SK-N-SH (cell line): ENCODE measurements around the gene HAUS7. TPM values are rescaled to one million over a fixed set of nuclear protein-coding genes. Genes with fewer than 3 reads are reported as not detected.

Source experiments
- CTCF ChIA-PET: fragments of 300-600, 350-600 bp; formaldehyde crosslinking; extraction: SDS; loops from one replicate; lab custom pipeline; 2021; lab: Yijun Ruan, JAX
- POLR2A ChIA-PET: fragments of 350-600 bp; sonication (Branson Sonifier 250); formaldehyde crosslinking; extraction: SDS; loops from one replicate; lab custom pipeline; 2020; ENCODE audit warnings: antibody characterized with exemption, inconsistent platforms; lab: Yijun Ruan, JAX
- DNase-seq: peaks from one replicate; pipeline ENCODE4 v3.0.0; 2012
- H2AFZ ChIP-seq: fragments of 200-600 bp; sonication (generic); 2 replicates; pipeline ENCODE4 v1.8.1; 2016; ENCODE audit warnings: antibody characterized with exemption, mild to moderate bottlenecking, low read depth
- H3F3A ChIP-seq: fragments of 200-600 bp; sonication (generic); replicated peaks from 2 replicates; pipeline ENCODE3; 2016; ENCODE audit warnings: antibody characterized with exemption, mild to moderate bottlenecking; ENCODE audit not compliant: insufficient read depth
- H3K27ac ChIP-seq, 2 experiments: fragments of 200-500 bp in 1 of 2; fragments of 200-600 bp in 1 of 2; sonication (Bioruptor generic) in 1 of 2; sonication (generic), shearing (Covaris generic) in 1 of 2; 2 replicates each; pipeline versions ENCODE4 v1.5.1 to v1.6.1; 2014 to 2016; ENCODE audit warnings: low read depth in 2 of 2, inconsistent platforms in 1 of 2, low read length in 1 of 2, mild to moderate bottlenecking in 1 of 2, mixed read lengths in 1 of 2
- H3K27me3 ChIP-seq: fragments of 200-600 bp; sonication (generic), shearing (Covaris generic); 2 replicates; pipeline ENCODE4 v1.6.1; 2016; ENCODE audit warnings: mixed run types; ENCODE audit not compliant: insufficient read depth
- H3K36me3 ChIP-seq, 2 experiments: fragments of 200-500 bp in 1 of 2; fragments of 200-600 bp in 1 of 2; sonication (Bioruptor generic) in 1 of 2; sonication (generic) in 1 of 2; replicated peaks in 1 of 2; 2 replicates each; pipeline versions ENCODE3 to v1.5.1; 2014 to 2016; ENCODE audit warnings: low read length in 1 of 2, mild to moderate bottlenecking in 1 of 2; ENCODE audit not compliant: insufficient read depth in 2 of 2, control insufficient read depth in 1 of 2
- H3K4me1 ChIP-seq, 2 experiments: fragments of 200-500 bp in 1 of 2; fragments of 200-600 bp in 1 of 2; sonication (Bioruptor generic) in 1 of 2; sonication (generic), shearing (Covaris generic) in 1 of 2; 2 replicates each; pipeline versions ENCODE4 v1.5.1 to v1.6.1; 2014 to 2016; ENCODE audit warnings: low read depth in 1 of 2, low read length in 1 of 2, mixed run types in 1 of 2; ENCODE audit not compliant: insufficient read depth in 2 of 2, control insufficient read depth in 1 of 2
- H3K4me2 ChIP-seq: fragments of 200-600 bp; sonication (generic), shearing (Covaris generic); 2 replicates; pipeline ENCODE4 v1.6.1; 2017; ENCODE audit warnings: mixed run types
- H3K4me3 ChIP-seq, 2 experiments: fragments of 200-500 bp in 1 of 2; fragments of 200-600 bp in 1 of 2; sonication (Bioruptor generic) in 1 of 2; sonication (generic), shearing (Covaris generic) in 1 of 2; 2 replicates each; pipeline versions ENCODE4 v1.5.1 to v1.8.1; 2014 to 2016; ENCODE audit warnings: low read depth in 2 of 2, inconsistent platforms in 1 of 2, low read length in 1 of 2, mild to moderate bottlenecking in 1 of 2, mixed read lengths in 1 of 2, moderate library complexity in 1 of 2
- H3K79me2 ChIP-seq: fragments of 200-600 bp; sonication (generic); 2 replicates; pipeline ENCODE4 v1.8.1; 2017; ENCODE audit warnings: mild to moderate bottlenecking; ENCODE audit not compliant: insufficient read depth
- H3K9ac ChIP-seq: fragments of 200-600 bp; sonication (generic); 2 replicates; pipeline ENCODE4 v1.6.1; 2017; ENCODE audit warnings: mixed run types
- H3K9me2 ChIP-seq: fragments of 200-600 bp; sonication (generic); 2 replicates; pipeline ENCODE4 v1.6.1; 2017; ENCODE audit warnings: mixed run types
- H3K9me3 ChIP-seq: fragments of 200-600 bp; sonication (generic); 2 replicates; pipeline ENCODE4 v1.6.1; 2017; ENCODE audit warnings: mixed run types, mild to moderate bottlenecking, moderate library complexity
- H4K20me1 ChIP-seq: fragments of 200-600 bp; sonication (generic); 2 replicates; pipeline ENCODE4 v1.6.1; 2017; ENCODE audit warnings: mild to moderate bottlenecking, mixed run types; ENCODE audit not compliant: insufficient read depth
- EP300 ChIP-seq, 2 experiments: IDR thresholded peaks; 2 replicates each; pipeline versions ENCODE4 v1.4.0 to v1.6.1; 2012; ENCODE audit warnings: borderline replicate concordance in 1 of 2, low read depth in 1 of 2, low read length in 1 of 2
- EZH2phosphoT487 ChIP-seq: fragments of 200-600 bp; sonication (generic); IDR thresholded peaks from 2 replicates; pipeline ENCODE4 v1.6.1; 2017; ENCODE audit warnings: low read depth, mixed run types, mild to moderate bottlenecking, antibody characterized with exemption, moderate library complexity, borderline replicate concordance
- GABPA ChIP-seq: IDR thresholded peaks from 2 replicates; pipeline ENCODE4 v1.4.0; 2012; ENCODE audit warnings: low read depth, mild to moderate bottlenecking
- JUND ChIP-seq: IDR thresholded peaks from 2 replicates; pipeline ENCODE4 v1.4.0; 2012
- POLR2AphosphoS5 ChIP-seq: IDR thresholded peaks from 2 replicates; pipeline ENCODE4 v1.6.1; 2012; ENCODE audit warnings: low read depth, low read length
- RCOR1 ChIP-seq: fragments of 150-350 bp; IDR thresholded peaks from 2 replicates; pipeline ENCODE4 v1.6.1; 2017; ENCODE audit warnings: antibody characterized with exemption, low read length
- RFX5 ChIP-seq: IDR thresholded peaks from 2 replicates; pipeline ENCODE4 v1.6.1; 2012; ENCODE audit warnings: mild to moderate bottlenecking, improper control_type of control experiment, low read length
- SMC3 ChIP-seq: IDR thresholded peaks from 2 replicates; pipeline ENCODE4 v1.6.1; 2012; ENCODE audit warnings: low read depth, low read length, improper control_type of control experiment
- TAF1 ChIP-seq: IDR thresholded peaks from 2 replicates; pipeline ENCODE4 v1.6.1; 2012; ENCODE audit warnings: low read depth, mild to moderate bottlenecking, low read length, moderate library complexity, borderline replicate concordance
- TCF12 ChIP-seq: IDR thresholded peaks from 2 replicates; pipeline ENCODE4 v1.4.0; 2012
- TEAD4 ChIP-seq: IDR thresholded peaks from 2 replicates; pipeline ENCODE4 v1.4.0; 2012; ENCODE audit warnings: mild to moderate bottlenecking, borderline replicate concordance; ENCODE audit not compliant: insufficient read depth
- YY1 ChIP-seq: IDR thresholded peaks from 2 replicates; pipeline ENCODE4 v1.4.0; 2012; ENCODE audit warnings: low read depth, mild to moderate bottlenecking
- WGBS: methylation state at CpG from one replicate; pipeline ENCODE4 v1.1.6; 2017; ENCODE audit warnings: low lambda C conversion rate; 5-methylcytosine and 5-hydroxymethylcytosine counted together
- polyA plus RNA-seq, 3 experiments: library from polyadenylated mRNA; depleted of rRNA; stranded (reverse); fragments of >200 nt; gene quantifications; 2 replicates each; pipeline ENCODE4 v1.2.3, GENCODE V29; 2012
- TF ChIP-seq, protein P1 (sequence below): IDR thresholded peaks from 2 replicates; pipeline ENCODE4 v1.4.0; 2012; ENCODE audit warnings: low read depth, borderline replicate concordance
- TF ChIP-seq, protein P2 (sequence below): IDR thresholded peaks from 2 replicates; pipeline ENCODE4 v1.6.1; 2012; ENCODE audit warnings: mild to moderate bottlenecking, low read depth, low read length, moderate library complexity
- TF ChIP-seq, protein P3 (sequence below): fragments of 150-350 bp; IDR thresholded peaks from 2 replicates; pipeline ENCODE4 v1.6.1; 2016; ENCODE audit warnings: mild to moderate bottlenecking, low read depth, low read length
- TF ChIP-seq, protein P4 (sequence below): IDR thresholded peaks from 2 replicates; pipeline ENCODE4; 2012
- TF ChIP-seq, protein P5 (sequence below): fragments of 150-350 bp; IDR thresholded peaks from 2 replicates; pipeline ENCODE4 v1.6.1; 2017; ENCODE audit warnings: antibody characterized with exemption, low read length, low read depth, borderline replicate concordance
- TF ChIP-seq, protein P6 (sequence below): fragments of 200-600 bp; sonication (generic); IDR thresholded peaks from 2 replicates; pipeline ENCODE4 v1.6.1; 2017; ENCODE audit warnings: antibody characterized with exemption, mild to moderate bottlenecking, moderate library complexity
- TF ChIP-seq, protein P7 (sequence below): IDR thresholded peaks from 2 replicates; pipeline ENCODE4 v1.4.0; 2012; ENCODE audit warnings: low read depth, borderline replicate concordance

The HAUS7 gene
- polyA plus RNA-seq, 1 of the 3 experiments (the other 2 are of a cell fraction), result 39.7 TPM

DNA sequence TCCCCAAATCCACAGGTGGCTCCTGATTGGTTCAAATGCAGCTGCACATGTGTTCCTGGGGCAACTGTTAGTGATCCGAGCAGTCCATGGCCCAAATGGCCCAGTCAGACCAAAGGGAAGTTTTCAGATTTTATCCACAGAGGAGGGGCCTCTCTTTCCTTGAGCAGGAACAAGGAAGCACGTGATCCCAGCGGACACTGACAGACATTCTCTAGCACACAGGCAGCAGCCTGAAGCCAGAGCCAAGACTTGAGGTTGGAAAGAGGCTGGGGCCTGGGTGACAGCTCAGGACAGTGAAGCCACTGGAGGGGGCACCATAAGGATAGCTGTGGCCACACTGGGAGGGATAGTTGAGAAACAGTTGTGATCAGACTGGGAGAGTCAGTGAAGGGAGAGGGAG is 62.6 kb downstream of the HAUS7 start:
- ChIA-PET CTCF (no interaction called here), POLR2A (no interaction called here)
- 42% methylated on average over 2 of the region's 3 CpGs for WGBS

More for the DNA sequence above, 62.6 kb downstream of the HAUS7 start:
- no peak overlapping the region for H3K9ac ChIP-seq
- no peaks in the 10 kb centered on the region for H4K20me1 ChIP-seq
- H3K9me2 ChIP-seq, result no peaks in the 10 kb centered on the region
- H3K79me2 ChIP-seq, result no peaks in the 10 kb centered on the region
- H2AFZ ChIP-seq, result no peak overlapping the region
- no peaks in the 10 kb centered on the region for H3K9me3 ChIP-seq
- H3K4me1 ChIP-seq, result peaks cover 0 to 7% of the 10 kb centered on the region in 2 experiments; a peak in 1 of 4 replicates
- H3K4me3 ChIP-seq, result no peak overlapping the region
- no peaks in the 10 kb centered on the region for H3K36me3 ChIP-seq
- peaks cover 59% of the 10 kb centered on the region for H3K27me3 ChIP-seq
- DNase-seq, result no peak
- no peak overlapping the region for H3K27ac ChIP-seq
- TF ChIP-seq, protein P1, sequence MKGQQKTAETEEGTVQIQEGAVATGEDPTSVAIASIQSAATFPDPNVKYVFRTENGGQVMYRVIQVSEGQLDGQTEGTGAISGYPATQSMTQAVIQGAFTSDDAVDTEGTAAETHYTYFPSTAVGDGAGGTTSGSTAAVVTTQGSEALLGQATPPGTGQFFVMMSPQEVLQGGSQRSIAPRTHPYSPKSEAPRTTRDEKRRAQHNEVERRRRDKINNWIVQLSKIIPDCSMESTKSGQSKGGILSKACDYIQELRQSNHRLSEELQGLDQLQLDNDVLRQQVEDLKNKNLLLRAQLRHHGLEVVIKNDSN, result no peak
- no peak for TF ChIP-seq EP300 (IDR thresholded peaks at IDR 0.05; ENCODE audit: borderline replicate concordance in 1 of 2, low read depth in 1 of 2, low read length in 1 of 2)
- TF ChIP-seq, protein P2, sequence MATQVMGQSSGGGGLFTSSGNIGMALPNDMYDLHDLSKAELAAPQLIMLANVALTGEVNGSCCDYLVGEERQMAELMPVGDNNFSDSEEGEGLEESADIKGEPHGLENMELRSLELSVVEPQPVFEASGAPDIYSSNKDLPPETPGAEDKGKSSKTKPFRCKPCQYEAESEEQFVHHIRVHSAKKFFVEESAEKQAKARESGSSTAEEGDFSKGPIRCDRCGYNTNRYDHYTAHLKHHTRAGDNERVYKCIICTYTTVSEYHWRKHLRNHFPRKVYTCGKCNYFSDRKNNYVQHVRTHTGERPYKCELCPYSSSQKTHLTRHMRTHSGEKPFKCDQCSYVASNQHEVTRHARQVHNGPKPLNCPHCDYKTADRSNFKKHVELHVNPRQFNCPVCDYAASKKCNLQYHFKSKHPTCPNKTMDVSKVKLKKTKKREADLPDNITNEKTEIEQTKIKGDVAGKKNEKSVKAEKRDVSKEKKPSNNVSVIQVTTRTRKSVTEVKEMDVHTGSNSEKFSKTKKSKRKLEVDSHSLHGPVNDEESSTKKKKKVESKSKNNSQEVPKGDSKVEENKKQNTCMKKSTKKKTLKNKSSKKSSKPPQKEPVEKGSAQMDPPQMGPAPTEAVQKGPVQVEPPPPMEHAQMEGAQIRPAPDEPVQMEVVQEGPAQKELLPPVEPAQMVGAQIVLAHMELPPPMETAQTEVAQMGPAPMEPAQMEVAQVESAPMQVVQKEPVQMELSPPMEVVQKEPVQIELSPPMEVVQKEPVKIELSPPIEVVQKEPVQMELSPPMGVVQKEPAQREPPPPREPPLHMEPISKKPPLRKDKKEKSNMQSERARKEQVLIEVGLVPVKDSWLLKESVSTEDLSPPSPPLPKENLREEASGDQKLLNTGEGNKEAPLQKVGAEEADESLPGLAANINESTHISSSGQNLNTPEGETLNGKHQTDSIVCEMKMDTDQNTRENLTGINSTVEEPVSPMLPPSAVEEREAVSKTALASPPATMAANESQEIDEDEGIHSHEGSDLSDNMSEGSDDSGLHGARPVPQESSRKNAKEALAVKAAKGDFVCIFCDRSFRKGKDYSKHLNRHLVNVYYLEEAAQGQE, result no peak
- no peak for TF ChIP-seq RFX5
- no peak for TF ChIP-seq RCOR1
- no peak for TF ChIP-seq SMC3
- TF ChIP-seq GABPA, result no peak
- TF ChIP-seq TEAD4, result no peak
- TF ChIP-seq JUND, result no peak
- TF ChIP-seq, protein P3, sequence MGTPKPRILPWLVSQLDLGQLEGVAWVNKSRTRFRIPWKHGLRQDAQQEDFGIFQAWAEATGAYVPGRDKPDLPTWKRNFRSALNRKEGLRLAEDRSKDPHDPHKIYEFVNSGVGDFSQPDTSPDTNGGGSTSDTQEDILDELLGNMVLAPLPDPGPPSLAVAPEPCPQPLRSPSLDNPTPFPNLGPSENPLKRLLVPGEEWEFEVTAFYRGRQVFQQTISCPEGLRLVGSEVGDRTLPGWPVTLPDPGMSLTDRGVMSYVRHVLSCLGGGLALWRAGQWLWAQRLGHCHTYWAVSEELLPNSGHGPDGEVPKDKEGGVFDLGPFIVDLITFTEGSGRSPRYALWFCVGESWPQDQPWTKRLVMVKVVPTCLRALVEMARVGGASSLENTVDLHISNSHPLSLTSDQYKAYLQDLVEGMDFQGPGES, result no peak
- TF ChIP-seq TAF1, result no peak
- TF ChIP-seq, protein P4, sequence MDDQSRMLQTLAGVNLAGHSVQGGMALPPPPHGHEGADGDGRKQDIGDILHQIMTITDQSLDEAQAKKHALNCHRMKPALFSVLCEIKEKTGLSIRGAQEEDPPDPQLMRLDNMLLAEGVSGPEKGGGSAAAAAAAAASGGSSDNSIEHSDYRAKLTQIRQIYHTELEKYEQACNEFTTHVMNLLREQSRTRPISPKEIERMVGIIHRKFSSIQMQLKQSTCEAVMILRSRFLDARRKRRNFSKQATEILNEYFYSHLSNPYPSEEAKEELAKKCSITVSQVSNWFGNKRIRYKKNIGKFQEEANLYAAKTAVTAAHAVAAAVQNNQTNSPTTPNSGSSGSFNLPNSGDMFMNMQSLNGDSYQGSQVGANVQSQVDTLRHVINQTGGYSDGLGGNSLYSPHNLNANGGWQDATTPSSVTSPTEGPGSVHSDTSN, result no peak
- TF ChIP-seq EZH2phosphoT487, result no peak
- TF ChIP-seq TCF12, result no peak
- TF ChIP-seq, protein P5, sequence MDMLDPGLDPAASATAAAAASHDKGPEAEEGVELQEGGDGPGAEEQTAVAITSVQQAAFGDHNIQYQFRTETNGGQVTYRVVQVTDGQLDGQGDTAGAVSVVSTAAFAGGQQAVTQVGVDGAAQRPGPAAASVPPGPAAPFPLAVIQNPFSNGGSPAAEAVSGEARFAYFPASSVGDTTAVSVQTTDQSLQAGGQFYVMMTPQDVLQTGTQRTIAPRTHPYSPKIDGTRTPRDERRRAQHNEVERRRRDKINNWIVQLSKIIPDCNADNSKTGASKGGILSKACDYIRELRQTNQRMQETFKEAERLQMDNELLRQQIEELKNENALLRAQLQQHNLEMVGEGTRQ, result no peak
- TF ChIP-seq, protein P6, sequence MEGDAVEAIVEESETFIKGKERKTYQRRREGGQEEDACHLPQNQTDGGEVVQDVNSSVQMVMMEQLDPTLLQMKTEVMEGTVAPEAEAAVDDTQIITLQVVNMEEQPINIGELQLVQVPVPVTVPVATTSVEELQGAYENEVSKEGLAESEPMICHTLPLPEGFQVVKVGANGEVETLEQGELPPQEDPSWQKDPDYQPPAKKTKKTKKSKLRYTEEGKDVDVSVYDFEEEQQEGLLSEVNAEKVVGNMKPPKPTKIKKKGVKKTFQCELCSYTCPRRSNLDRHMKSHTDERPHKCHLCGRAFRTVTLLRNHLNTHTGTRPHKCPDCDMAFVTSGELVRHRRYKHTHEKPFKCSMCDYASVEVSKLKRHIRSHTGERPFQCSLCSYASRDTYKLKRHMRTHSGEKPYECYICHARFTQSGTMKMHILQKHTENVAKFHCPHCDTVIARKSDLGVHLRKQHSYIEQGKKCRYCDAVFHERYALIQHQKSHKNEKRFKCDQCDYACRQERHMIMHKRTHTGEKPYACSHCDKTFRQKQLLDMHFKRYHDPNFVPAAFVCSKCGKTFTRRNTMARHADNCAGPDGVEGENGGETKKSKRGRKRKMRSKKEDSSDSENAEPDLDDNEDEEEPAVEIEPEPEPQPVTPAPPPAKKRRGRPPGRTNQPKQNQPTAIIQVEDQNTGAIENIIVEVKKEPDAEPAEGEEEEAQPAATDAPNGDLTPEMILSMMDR, result no peak
- TF ChIP-seq, protein P7, sequence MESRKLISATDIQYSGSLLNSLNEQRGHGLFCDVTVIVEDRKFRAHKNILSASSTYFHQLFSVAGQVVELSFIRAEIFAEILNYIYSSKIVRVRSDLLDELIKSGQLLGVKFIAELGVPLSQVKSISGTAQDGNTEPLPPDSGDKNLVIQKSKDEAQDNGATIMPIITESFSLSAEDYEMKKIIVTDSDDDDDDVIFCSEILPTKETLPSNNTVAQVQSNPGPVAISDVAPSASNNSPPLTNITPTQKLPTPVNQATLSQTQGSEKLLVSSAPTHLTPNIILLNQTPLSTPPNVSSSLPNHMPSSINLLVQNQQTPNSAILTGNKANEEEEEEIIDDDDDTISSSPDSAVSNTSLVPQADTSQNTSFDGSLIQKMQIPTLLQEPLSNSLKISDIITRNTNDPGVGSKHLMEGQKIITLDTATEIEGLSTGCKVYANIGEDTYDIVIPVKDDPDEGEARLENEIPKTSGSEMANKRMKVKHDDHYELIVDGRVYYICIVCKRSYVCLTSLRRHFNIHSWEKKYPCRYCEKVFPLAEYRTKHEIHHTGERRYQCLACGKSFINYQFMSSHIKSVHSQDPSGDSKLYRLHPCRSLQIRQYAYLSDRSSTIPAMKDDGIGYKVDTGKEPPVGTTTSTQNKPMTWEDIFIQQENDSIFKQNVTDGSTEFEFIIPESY, result no peak
- TF ChIP-seq POLR2AphosphoS5, result no peak
- TF ChIP-seq YY1, result no peak
- H3K4me2 ChIP-seq, result no peak overlapping the region
- no peaks in the 10 kb centered on the region for H3F3A ChIP-seq
